Thymus (tissue), 11 donors: ENCODE data around the gene PDK2. TPM values are rescaled to one million over a fixed set of nuclear protein-coding genes. Genes with fewer than 3 reads are reported as not detected.

Source experiments
- DNase-seq, 9 donors: peaks; one replicate each; pipeline ENCODE4 v3.0.0-alpha.2; 2013; ENCODE audit warnings: low spot score in 9 of 9, low read depth in 6 of 9, missing footprints in 1 of 9
- H3K27ac ChIP-seq, 2 donors: one replicate each; pipeline ENCODE4 v1.5.1; 2013; ENCODE audit warnings: control low read depth in 1 of 2, low read depth in 1 of 2, low read length in 1 of 2, mild to moderate bottlenecking in 1 of 2, moderate library complexity in 1 of 2
- H3K27me3 ChIP-seq, 2 donors: one replicate each; pipeline ENCODE4 v1.5.1; 2013; ENCODE audit warnings: low read length in 1 of 2; ENCODE audit not compliant: control insufficient read depth in 2 of 2, insufficient read depth in 1 of 2
- H3K36me3 ChIP-seq, 2 donors: one replicate each; pipeline ENCODE4 v1.5.1; 2013; ENCODE audit warnings: low read length in 1 of 2, mild to moderate bottlenecking in 1 of 2, moderate library complexity in 1 of 2; ENCODE audit not compliant: control insufficient read depth in 2 of 2, insufficient read depth in 2 of 2
- H3K4me1 ChIP-seq, 2 donors: one replicate each; pipeline ENCODE4 v1.5.1; 2013; ENCODE audit warnings: low read length in 2 of 2; ENCODE audit not compliant: control insufficient read depth in 2 of 2, insufficient read depth in 2 of 2
- H3K4me3 ChIP-seq, 2 donors: one replicate each; pipeline ENCODE4 v1.5.1; 2013; ENCODE audit warnings: low read length in 2 of 2, control low read depth in 1 of 2, mild to moderate bottlenecking in 1 of 2
- H3K9me3 ChIP-seq, 2 donors: one replicate each; pipeline ENCODE4 v1.5.1; 2013; ENCODE audit warnings: low read length in 1 of 2, mild to moderate bottlenecking in 1 of 2; ENCODE audit not compliant: control insufficient read depth in 2 of 2, insufficient read depth in 1 of 2
- WGBS: extraction: QIAGEN DNeasy Blood & Tissue Kit; methylation state at CpG from one replicate; pipeline ENCODE4 v1.1.7; 2013; 5-methylcytosine and 5-hydroxymethylcytosine counted together
- polyA plus RNA-seq: library from polyadenylated mRNA; stranded (reverse); fragments of 200-250 nt; gene quantifications from one replicate; pipeline ENCODE4 v1.2.3, GENCODE V29; 2013
- total RNA-seq: library from RNA; stranded (reverse); fragments of 120-200 nt; gene quantifications from one replicate; pipeline ENCODE4 v1.2.4, GENCODE V29; 2013
- donor health status: healthy.

PDK2 gene
- total and polyA plus RNA-seq, 2 donors: 10.7 to 14.5 TPM

DNA sequence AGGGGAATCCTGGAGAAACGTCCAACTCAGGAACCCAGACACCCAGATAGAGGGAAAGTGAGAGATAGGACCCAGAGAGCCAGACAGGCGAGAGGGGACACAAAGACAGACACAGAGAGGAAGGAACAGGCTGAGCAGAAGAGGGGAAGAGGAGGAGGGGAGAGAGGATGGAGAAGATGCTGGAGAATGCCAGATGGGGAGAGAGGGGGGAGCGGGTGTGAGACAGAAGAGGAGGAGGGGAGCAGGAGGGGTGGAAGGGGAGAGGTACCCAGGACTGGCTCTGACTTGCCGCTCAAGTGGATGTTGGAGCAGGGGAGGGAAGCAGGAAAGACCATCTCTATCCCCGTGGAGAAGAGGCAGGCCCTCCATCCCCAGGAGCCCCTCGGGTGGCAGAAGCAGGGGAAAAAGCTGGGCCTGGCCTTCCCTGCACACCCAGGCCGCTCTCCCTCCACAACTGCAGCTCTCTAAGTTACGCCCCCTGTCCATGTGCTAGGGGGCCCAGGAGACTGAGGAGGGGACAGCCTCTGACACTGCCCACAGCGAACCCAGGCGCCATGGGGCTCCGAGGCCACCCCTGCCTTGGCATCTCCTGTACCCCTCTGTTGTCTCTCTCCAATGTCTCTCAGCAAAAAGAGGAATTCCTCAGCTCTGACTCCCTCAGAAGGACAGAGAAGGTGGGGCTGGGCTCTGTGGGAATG, 50.5 kb downstream of the PDK2 start:
- DNase-seq: no peak
- 86% methylated on average over 11 of the region's 11 CpGs for WGBS
- no peaks in the 10 kb centered on the region for H3K9me3 ChIP-seq
- peaks cover 14 to 35% of the 10 kb centered on the region in 2 donors for H3K4me1 ChIP-seq
- H3K4me3 ChIP-seq: no peak overlapping the region
- peaks cover 0 to 7% of the 10 kb centered on the region in 2 donors for H3K27me3 ChIP-seq
- peaks cover 52% of the 10 kb centered on the region in 2 donors for H3K36me3 ChIP-seq
- H3K27ac ChIP-seq: no peak overlapping the region

DNA sequence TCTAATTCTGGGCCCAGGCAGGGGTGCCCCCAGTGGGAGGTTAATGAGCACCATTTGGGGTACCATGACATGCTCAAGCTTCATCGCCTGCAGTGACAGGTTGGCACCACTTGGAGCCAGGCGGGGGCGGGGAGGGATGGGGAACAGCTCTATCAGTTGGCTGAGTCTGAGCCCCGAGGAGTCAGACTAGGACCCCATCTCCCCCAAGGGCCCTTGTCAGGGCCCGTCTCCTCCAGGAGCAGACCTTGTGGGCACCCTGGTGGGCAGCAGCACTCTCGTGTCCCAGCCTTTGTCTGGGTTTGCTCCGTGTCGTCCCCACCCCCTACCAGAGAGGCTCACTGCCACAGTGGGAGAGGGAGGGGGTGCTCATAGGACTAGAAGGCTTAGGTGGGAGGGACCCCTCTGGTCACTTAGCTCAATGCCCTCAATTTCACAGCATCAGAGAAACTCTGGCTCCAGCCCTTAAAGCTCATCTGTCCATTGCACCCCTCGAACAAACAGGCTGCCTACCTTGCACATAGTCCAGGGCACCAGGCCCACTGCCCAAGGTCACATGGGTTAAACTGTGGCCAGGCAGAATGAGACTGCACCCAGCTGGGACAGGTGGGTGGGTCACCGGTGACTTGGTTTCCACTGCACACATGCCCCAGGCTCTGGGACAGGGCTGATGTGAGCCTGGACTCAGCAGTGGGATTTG, 51.2 kb downstream of the PDK2 start:
- peaks cover 45% of the 10 kb centered on the region in 2 donors for H3K36me3 ChIP-seq
- 95% methylated on average over 10 of the region's 10 CpGs for WGBS
- no peak for DNase-seq
- peak overlapping the region in 1 of 2 donors; percentile 75 for H3K4me3 ChIP-seq
- no peaks in the 10 kb centered on the region for H3K9me3 ChIP-seq
- H3K4me1 ChIP-seq: peaks cover 13 to 33% of the 10 kb centered on the region in 2 donors
- no peak overlapping the region for H3K27ac ChIP-seq
- H3K27me3 ChIP-seq: peaks cover 0 to 7% of the 10 kb centered on the region in 2 donors

DNA sequence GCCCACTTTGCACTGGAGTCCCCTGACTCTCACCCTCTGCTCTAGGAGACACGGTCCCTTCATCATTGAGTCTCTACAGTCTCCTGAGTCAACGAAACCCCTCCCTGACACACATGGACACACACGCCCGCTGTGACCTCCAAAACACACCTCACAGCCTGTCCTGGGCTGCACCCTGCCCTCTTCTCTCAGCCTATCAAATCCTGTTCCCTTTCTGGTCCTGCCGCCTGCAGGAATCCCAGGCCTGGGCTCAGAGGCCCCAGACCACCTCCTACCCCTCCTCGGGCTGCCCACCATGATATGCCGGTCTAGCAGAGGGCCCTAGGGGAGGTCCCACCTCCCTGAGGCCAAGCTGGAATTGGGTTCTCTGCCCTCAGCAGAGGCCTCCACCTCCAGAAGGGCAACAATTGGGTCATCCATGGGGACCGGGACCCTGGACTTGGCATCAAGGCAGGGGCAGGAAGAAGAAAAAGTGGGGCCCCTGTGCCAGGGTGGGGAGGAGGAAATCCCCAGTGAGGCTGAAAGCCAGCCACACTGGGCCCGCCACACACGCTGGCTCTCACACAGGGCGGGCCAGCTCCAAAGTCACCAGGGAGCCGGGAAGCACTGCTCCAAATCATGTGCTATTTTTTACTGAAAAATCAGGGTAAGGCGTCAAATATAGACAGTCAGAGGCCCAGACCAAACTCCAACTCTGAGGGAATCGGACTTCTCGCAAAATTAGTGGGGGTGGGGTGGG, 51.9 kb downstream of the PDK2 start:
- Histone ChIP-seq H3K36me3 (peaks cover 38% of the 10 kb centered on the region in 2 donors), H3K27me3 (peaks cover 0 to 7% of the 10 kb centered on the region in 2 donors), H3K9me3 (no peaks in the 10 kb centered on the region), H3K4me3 (peak overlapping the region; percentile 75 to 94), H3K27ac (no peak overlapping the region), H3K4me1 (peaks cover 16 to 40% of the 10 kb centered on the region in 2 donors)
- no peak for DNase-seq
- 84% methylated on average over 15 of the region's 15 CpGs for WGBS

DNA sequence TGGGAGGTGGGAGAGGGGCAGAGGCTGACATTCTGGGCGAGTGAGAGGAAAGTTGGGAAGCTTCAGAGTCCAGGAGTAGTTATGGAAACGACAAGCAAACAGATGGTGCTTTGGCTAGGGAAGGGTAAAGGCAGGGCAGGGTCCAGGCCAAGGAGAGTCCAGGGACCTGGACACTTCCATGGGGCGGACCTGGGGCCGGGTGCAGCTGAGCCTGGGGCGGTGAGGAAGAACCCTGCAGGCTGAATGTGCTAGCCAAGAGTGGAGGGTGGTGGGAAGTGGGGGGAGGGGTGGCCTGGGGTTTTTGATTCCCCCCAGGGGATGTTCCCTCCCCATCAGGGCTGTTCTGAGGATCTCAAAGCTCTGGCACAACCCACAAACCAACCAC, 52.7 kb downstream of the PDK2 start:
- 48% methylated on average over 5 of the region's 5 CpGs for WGBS
- H3K36me3 ChIP-seq: peaks cover 31 to 32% of the 10 kb centered on the region in 2 donors

DNA sequence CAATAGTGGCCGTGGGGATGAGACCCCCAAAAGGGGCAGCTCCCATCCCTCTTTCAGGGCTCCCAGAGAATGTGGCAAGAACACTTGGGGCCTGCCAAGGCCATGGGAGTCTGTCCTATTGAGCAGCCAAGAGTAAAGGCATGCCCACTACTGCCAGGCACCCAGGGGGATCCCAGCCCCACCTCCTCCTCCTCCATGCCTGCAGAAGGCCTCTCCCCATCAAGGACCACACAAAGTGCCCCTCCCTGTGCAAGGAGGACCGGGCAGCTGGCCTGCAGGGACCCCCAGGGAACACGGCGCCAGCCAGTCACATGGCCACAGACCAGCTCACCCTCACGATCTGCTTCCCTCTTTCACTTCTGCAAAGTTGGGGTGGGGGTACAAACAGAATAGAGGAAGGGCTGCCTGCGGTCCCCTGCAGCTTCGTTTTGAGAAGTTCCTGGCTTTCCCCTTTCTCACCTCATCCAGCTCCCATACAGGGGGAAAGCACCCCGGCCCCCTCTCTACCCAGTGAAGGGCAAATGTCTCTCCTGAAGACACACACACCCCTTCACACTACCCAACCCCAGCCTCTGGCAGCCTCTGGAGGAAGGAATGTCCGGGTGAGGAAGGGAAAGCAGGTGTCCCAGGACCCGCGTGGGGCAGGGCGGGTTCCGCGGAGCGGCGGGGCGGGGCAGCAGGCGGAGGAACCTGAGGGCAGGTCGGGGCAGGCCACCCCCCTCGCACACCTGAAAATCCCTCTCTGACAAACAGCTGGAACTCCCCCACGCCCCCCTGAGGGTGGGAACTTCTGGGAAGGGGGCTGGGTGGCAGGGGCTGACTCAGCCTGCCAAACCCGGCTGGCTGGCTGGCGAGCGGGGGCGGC, 53.3 kb downstream of the PDK2 start:
- peaks cover 24 to 25% of the 10 kb centered on the region in 2 donors for H3K36me3 ChIP-seq
- WGBS: 3% methylated on average over 25 of the region's 25 CpGs
- H3K27ac ChIP-seq: peak overlapping the region; percentile 3 to 57
- peak in 4 of 9 donors; percentile 21 to 60 (median 41) for DNase-seq
- H3K4me3 ChIP-seq: peak overlapping the region; percentile 75 to 94
- H3K27me3 ChIP-seq: peaks cover 0 to 7% of the 10 kb centered on the region in 2 donors
- no peaks in the 10 kb centered on the region for H3K9me3 ChIP-seq
- H3K4me1 ChIP-seq: peaks cover 23 to 48% of the 10 kb centered on the region in 2 donors

More for the DNA sequence above, 52.7 kb downstream of the PDK2 start:
- Histone ChIP-seq H3K4me1 (peaks cover 23 to 47% of the 10 kb centered on the region in 2 donors), H3K27me3 (peaks cover 0 to 7% of the 10 kb centered on the region in 2 donors), H3K4me3 (peak overlapping the region; percentile 75 to 94), H3K9me3 (no peaks in the 10 kb centered on the region), H3K27ac (peak overlapping the region; percentile 3 to 57)
- DNase-seq: no peak

DNA sequence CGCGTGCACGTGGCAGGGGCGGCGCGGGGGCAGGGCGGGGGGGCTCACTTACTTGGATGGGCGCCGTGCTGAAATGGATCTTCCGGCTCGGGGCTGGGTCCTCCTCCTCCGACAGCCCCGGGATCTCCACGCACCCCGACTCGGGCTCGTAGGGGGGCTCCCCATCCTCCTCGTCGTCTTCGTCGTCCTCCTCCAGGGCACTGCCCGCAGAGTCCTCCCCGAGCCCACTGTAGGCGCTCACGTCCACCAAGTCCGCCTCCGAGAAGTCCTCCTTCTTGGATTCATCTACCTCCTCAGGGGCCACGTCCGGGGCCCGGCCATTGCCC, 53.9 kb downstream of the PDK2 start:
- under 1% methylated on average over 30 of the region's 30 CpGs for WGBS
- Histone ChIP-seq H3K36me3 (peaks cover 18 to 19% of the 10 kb centered on the region in 2 donors), H3K27ac (peak overlapping the region; percentile 55 to 88), H3K9me3 (no peaks in the 10 kb centered on the region), H3K4me3 (peak overlapping the region; percentile 75 to 94), H3K27me3 (peaks cover 0 to 7% of the 10 kb centered on the region in 2 donors), H3K4me1 (peaks cover 23 to 48% of the 10 kb centered on the region in 2 donors)
- no peak for DNase-seq

DNA sequence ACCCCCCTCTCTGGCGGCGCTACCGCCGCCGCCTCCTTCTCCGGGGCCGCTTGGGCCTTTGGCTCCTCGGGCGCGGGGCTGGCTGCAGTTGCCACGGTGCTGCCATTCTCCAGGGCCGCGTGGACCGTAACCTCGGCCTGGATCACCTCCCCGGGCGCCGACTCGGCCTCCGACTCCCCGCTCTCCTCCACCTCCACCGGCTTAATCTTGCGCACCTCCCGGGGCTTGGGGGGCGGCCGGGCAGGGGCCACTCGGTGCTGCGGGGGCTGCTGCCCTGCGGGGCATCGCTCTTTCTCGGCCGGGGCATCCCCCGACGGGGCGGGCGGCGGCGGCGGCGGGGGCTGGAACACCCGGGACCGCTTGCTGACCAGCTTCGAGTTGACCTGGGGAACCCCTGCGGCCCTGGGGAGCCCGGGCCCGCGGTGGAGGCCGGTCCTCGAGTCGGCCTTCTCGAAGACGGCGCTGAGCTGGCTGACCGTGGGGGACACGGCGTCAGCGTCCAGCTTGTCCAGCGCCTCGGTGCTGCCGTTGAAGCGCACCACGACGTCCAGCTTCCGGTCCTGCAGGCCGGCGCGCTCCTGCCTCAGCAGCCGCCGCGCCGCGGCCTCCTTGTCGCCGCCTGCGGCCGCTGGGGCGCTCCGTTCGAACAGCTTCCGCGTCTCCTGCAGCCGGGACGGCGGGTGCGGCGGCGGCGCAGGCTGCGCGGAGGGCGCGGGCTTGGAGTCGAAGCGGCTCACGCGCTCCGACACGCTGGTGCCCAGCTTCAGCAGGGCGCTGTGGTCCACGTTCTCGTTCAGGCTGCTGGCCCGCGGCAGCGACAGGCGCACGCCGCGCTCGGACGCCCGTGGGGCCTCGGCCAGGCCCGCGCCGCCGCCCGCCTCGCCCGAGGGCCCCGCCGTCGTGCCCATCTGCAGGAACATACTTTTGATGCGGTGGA, 54.5 kb downstream of the PDK2 start:
- peak in 4 of 9 donors; percentile 39 to 73 (median 58) for DNase-seq
- Histone ChIP-seq H3K9me3 (no peaks in the 10 kb centered on the region), H3K4me1 (peaks cover 23 to 48% of the 10 kb centered on the region in 2 donors), H3K27ac (peak overlapping the region; percentile 55 to 88), H3K27me3 (peaks cover 0 to 7% of the 10 kb centered on the region in 2 donors), H3K4me3 (peak overlapping the region; percentile 75 to 94), H3K36me3 (peaks cover 12 to 13% of the 10 kb centered on the region in 2 donors)
- WGBS: under 1% methylated on average over 123 of the region's 123 CpGs
